HK-2 (cell line): ENCODE results near the gene EBF4.
"Not testable (repeated sequence)": the region's sequence is repeated elsewhere in the genome, so short reads cannot be mapped to it uniquely, and the experiment has no call there.

ENCODE experiments used
- DNase-seq: peaks from one replicate; pipeline ENCODE4 v3.0.0-alpha.2; 2018; ENCODE audit not compliant: unreplicated experiment

Gene EBF4

GRCh38 chr20:2757969-2758368 is 65.4 kb downstream of the EBF4 start:
- no peak for DNase-seq

- no peak for DNase-seq
Measured at GRCh38 chr20:2759143-2759542, 66.6 kb downstream of the EBF4 start.

- DNase-seq: no peak
Measured at GRCh38 chr20:2759603-2760296, 67.2 kb downstream of the EBF4 start.

GRCh38 chr20:2760297-2760951 is 67.8 kb downstream of the EBF4 start:
- DNase-seq: no peak

- no peak for DNase-seq
Measured at GRCh38 chr20:2760952-2761305, 68.3 kb downstream of the EBF4 start.

- no peak for DNase-seq
Measured at GRCh38 chr20:2761885-2762284, 69.3 kb downstream of the EBF4 start.

GRCh38 chr20:2762578-2763131 is 70.1 kb downstream of the EBF4 start:
- no peak for DNase-seq

GRCh38 chr20:2763186-2763585 is 70.6 kb downstream of the EBF4 start:
- DNase-seq: no peak

- no peak for DNase-seq
Measured at GRCh38 chr20:2767768-2768631, 75.4 kb downstream of the EBF4 start.

- no peak for DNase-seq
Measured at GRCh38 chr20:2768632-2769015, 76.0 kb downstream of the EBF4 start.

GRCh38 chr20:2770091-2770490 is 77.5 kb downstream of the EBF4 start:
- not testable (repeated sequence) for DNase-seq

- DNase-seq: no peak
Measured at GRCh38 chr20:2771631-2772080, 79.1 kb downstream of the EBF4 start.

- DNase-seq: no peak
Measured at GRCh38 chr20:2773812-2774211, 81.2 kb downstream of the EBF4 start.

GRCh38 chr20:2775139-2775538 is 82.6 kb downstream of the EBF4 start:
- DNase-seq: no peak

GRCh38 chr20:2778602-2779321 is 86.2 kb downstream of the EBF4 start:
- no peak for DNase-seq

GRCh38 chr20:2780948-2781347 is 88.4 kb downstream of the EBF4 start:
- DNase-seq: no peak

- no peak for DNase-seq
Measured at GRCh38 chr20:2783908-2784566, 91.5 kb downstream of the EBF4 start.

GRCh38 chr20:2793471-2793870 is 100.9 kb downstream of the EBF4 start:
- no peak for DNase-seq

GRCh38 chr20:2794202-2794748 is 101.7 kb downstream of the EBF4 start:
- no peak for DNase-seq

GRCh38 chr20:2794866-2795447 is 102.4 kb downstream of the EBF4 start:
- no peak for DNase-seq

- DNase-seq: no peak
Measured at GRCh38 chr20:2795451-2795850, 102.9 kb downstream of the EBF4 start.
